Osteoblast (primary cell): ENCODE results near the gene KIF14. TPM values are rescaled to one million over a fixed set of nuclear protein-coding genes. Genes with fewer than 3 reads are reported as not detected.

ENCODE experiments used
- DNase-seq: peaks from one replicate; pipeline ENCODE4 v3.0.0; 2011; ENCODE audit warnings: low spot score, mixed read lengths; ENCODE audit not compliant: insufficient read length; ENCODE audit errors: missing footprints
- H2AFZ ChIP-seq: 2 replicates; pipeline ENCODE4 v1.6.0; 2011; ENCODE audit warnings: mild to moderate bottlenecking, low read length
- H3K27ac ChIP-seq: 2 replicates; pipeline ENCODE4 v1.5.1; 2011; ENCODE audit warnings: mild to moderate bottlenecking, low read depth, low read length, moderate library complexity
- H3K27me3 ChIP-seq: 2 replicates; pipeline ENCODE4 v1.6.0; 2012; ENCODE audit warnings: mild to moderate bottlenecking, control low read depth, inconsistent platforms, low read length, moderate library complexity; ENCODE audit not compliant: insufficient read depth
- H3K36me3 ChIP-seq: 2 replicates; pipeline ENCODE4 v1.5.1; 2011; ENCODE audit warnings: mild to moderate bottlenecking, low read length, control low read depth, moderate library complexity; ENCODE audit not compliant: insufficient read depth
- H3K4me1 ChIP-seq: 2 replicates; pipeline ENCODE4 v1.5.1; 2011; ENCODE audit warnings: mild to moderate bottlenecking, low read length, control low read depth, moderate library complexity; ENCODE audit not compliant: insufficient read depth
- H3K4me2 ChIP-seq: 2 replicates; pipeline ENCODE4 v1.6.0; 2011; ENCODE audit warnings: mild to moderate bottlenecking, low read length; ENCODE audit not compliant: insufficient read depth
- H3K4me3 ChIP-seq: fragments of 200-600 bp; sonication (generic); 3 replicates; pipeline ENCODE4 v1.5.1; 2012; ENCODE audit warnings: mild to moderate bottlenecking, low read length, inconsistent platforms; ENCODE audit not compliant: insufficient read depth
- H3K79me2 ChIP-seq: 2 replicates; pipeline ENCODE4 v1.6.0; 2012; ENCODE audit warnings: mild to moderate bottlenecking, low read length, control low read depth, inconsistent platforms; ENCODE audit not compliant: insufficient read depth
- H3K9me3 ChIP-seq: 2 replicates; pipeline ENCODE4 v1.5.1; 2011; ENCODE audit warnings: low read depth, low read length, control low read depth
- H4K20me1 ChIP-seq: 2 replicates; pipeline ENCODE4 v1.6.0; 2012; ENCODE audit warnings: mild to moderate bottlenecking, low read length, control low read depth; ENCODE audit not compliant: insufficient read depth
- CTCF ChIP-seq: IDR thresholded peaks from 2 replicates; pipeline ENCODE4 v1.5.1; 2011; ENCODE audit warnings: mild to moderate bottlenecking, low read depth, low read length, moderate library complexity; ENCODE audit errors: extremely low read depth
- total RNA-seq: library from RNA; depleted of rRNA; stranded (reverse); fragments of >200 nt; gene quantifications from 2 replicates; pipeline ENCODE4 v1.2.3, GENCODE V29; 2012

KIF14 gene
- total RNA-seq, 1 donor, result 1.8 TPM

GRCh38 chr1:200666309-200666708 lies 45.8 kb upstream of the KIF14 start:
- Histone ChIP-seq H3K36me3 (peaks cover 3% of the 10 kb centered on the region), H3K27ac (no peak overlapping the region), H3K4me3 (no peak overlapping the region), H4K20me1 (no peaks in the 10 kb centered on the region), H3K4me2 (no peak overlapping the region), H3K9me3 (no peaks in the 10 kb centered on the region), H3K27me3 (no peaks in the 10 kb centered on the region), H3K4me1 (peaks cover 17% of the 10 kb centered on the region), H2AFZ (no peak overlapping the region), H3K79me2 (peaks cover 13% of the 10 kb centered on the region)
- no peak for TF ChIP-seq CTCF
- DNase-seq, result no peak

GRCh38 chr1:200665861-200666260 lies 45.3 kb upstream of the KIF14 start:
- no peak for TF ChIP-seq CTCF

GRCh38 chr1:200660719-200661118 lies 40.2 kb upstream of the KIF14 start:
- no peak for TF ChIP-seq CTCF
- Histone ChIP-seq H3K4me3 (no peak overlapping the region), H3K9me3 (no peaks in the 10 kb centered on the region), H3K79me2 (no peaks in the 10 kb centered on the region), H3K4me1 (no peaks in the 10 kb centered on the region), H3K27me3 (no peaks in the 10 kb centered on the region), H3K4me2 (no peak overlapping the region), H3K36me3 (peaks cover 21% of the 10 kb centered on the region), H4K20me1 (no peaks in the 10 kb centered on the region), H2AFZ (no peak overlapping the region), H3K27ac (no peak overlapping the region)
- DNase-seq, result peak; percentile 22

More at GRCh38 chr1:200665861-200666260, 45.3 kb upstream of the KIF14 start:
- H3K4me2 ChIP-seq, result no peak overlapping the region
- H3K79me2 ChIP-seq, result peaks cover 10% of the 10 kb centered on the region
- no peak for DNase-seq
- no peak overlapping the region for H3K27ac ChIP-seq
- H3K36me3 ChIP-seq, result peaks cover 3% of the 10 kb centered on the region
- H2AFZ ChIP-seq, result no peak overlapping the region
- peaks cover 16% of the 10 kb centered on the region for H3K4me1 ChIP-seq
- no peaks in the 10 kb centered on the region for H3K27me3 ChIP-seq
- no peak overlapping the region for H3K4me3 ChIP-seq
- no peaks in the 10 kb centered on the region for H4K20me1 ChIP-seq
- H3K9me3 ChIP-seq, result no peaks in the 10 kb centered on the region

- Histone ChIP-seq H3K27me3 (no peaks in the 10 kb centered on the region), H3K4me3 (no peak overlapping the region), H3K4me1 (no peaks in the 10 kb centered on the region), H3K9me3 (no peaks in the 10 kb centered on the region), H3K27ac (no peak overlapping the region), H2AFZ (no peak overlapping the region), H3K4me2 (no peak overlapping the region), H3K36me3 (peaks cover 21% of the 10 kb centered on the region), H3K79me2 (no peaks in the 10 kb centered on the region), H4K20me1 (no peaks in the 10 kb centered on the region)
- DNase-seq, result no peak
- no peak for TF ChIP-seq CTCF
Observed at GRCh38 chr1:200659269-200659668, 38.7 kb upstream of the KIF14 start.
